GM23338 (cell line): Measurements from ENCODE around the gene KAZN. TPM values are rescaled to one million over a fixed set of nuclear protein-coding genes. Genes with fewer than 3 reads are reported as not detected.

Source experiments
- ATAC-seq: fragments of 200-7000 bp; cut with Tn5 transposase; 3 replicates; pipeline ENCODE4 v1.9.1; 2020
- DNase-seq: peaks from one replicate; pipeline ENCODE4 v3.0.0-alpha.2; 2015; ENCODE audit warnings: low spot score
- H2AFZ ChIP-seq: fragments of 200-600 bp; sonication (generic); 2 replicates; pipeline ENCODE4 v1.8.0; 2016; ENCODE audit warnings: antibody characterized with exemption, mild to moderate bottlenecking, moderate library complexity
- H3F3A ChIP-seq: fragments of 200-600 bp; sonication (generic); replicated peaks from 2 replicates; pipeline ENCODE4 v1.8.0; 2017; ENCODE audit warnings: antibody characterized with exemption, mixed run types, low read depth
- H3K27ac ChIP-seq: fragments of 200-600 bp; sonication (generic); 2 replicates; pipeline ENCODE4 v1.6.1; 2016; ENCODE audit warnings: low read depth
- H3K27me3 ChIP-seq: fragments of 200-600 bp; sonication (generic); 2 replicates; pipeline ENCODE4 v1.8.0; 2016; ENCODE audit warnings: mild to moderate bottlenecking, mixed run types, moderate library complexity; ENCODE audit not compliant: insufficient read depth
- H3K36me3 ChIP-seq: fragments of 200-600 bp; sonication (generic); 2 replicates; pipeline ENCODE4 v1.8.0; 2016; ENCODE audit warnings: mild to moderate bottlenecking; ENCODE audit not compliant: insufficient read depth
- H3K4me1 ChIP-seq: fragments of 200-600 bp; sonication (generic); 2 replicates; pipeline ENCODE4 v1.8.0; 2016; ENCODE audit warnings: mild to moderate bottlenecking, moderate library complexity; ENCODE audit not compliant: insufficient read depth
- H3K4me2 ChIP-seq: fragments of 200-600 bp; sonication (generic); 2 replicates; pipeline ENCODE4 v1.7.1; 2017; ENCODE audit warnings: mixed run types
- H3K4me3 ChIP-seq: fragments of 200-600 bp; sonication (generic); 2 replicates; pipeline ENCODE4 v1.6.1; 2016; ENCODE audit warnings: mixed run types
- H3K79me2 ChIP-seq: fragments of 200-600 bp; sonication (generic); replicated peaks from 2 replicates; pipeline ENCODE4 v1.8.0; 2017; ENCODE audit warnings: mild to moderate bottlenecking; ENCODE audit not compliant: insufficient read depth
- H3K9me2 ChIP-seq: fragments of 200-600 bp; sonication (generic); 2 replicates; pipeline ENCODE4 v1.8.0; 2017; ENCODE audit not compliant: insufficient read depth
- H4K20me1 ChIP-seq: fragments of 200-600 bp; sonication (generic); replicated peaks from 2 replicates; pipeline ENCODE4 v1.8.0; 2017; ENCODE audit warnings: mild to moderate bottlenecking; ENCODE audit not compliant: insufficient read depth
- H3K27ac Mint-ChIP-seq: 2 replicates; pipeline ENCODE4 v1.8.0; 2020; ENCODE audit warnings: inconsistent platforms, mild to moderate bottlenecking, moderate library complexity, mixed read lengths
- H3K27me3 Mint-ChIP-seq: 3 replicates; pipeline ENCODE4 v1.8.0; 2022; ENCODE audit warnings: low read depth, mild to moderate bottlenecking, moderate library complexity, mixed read lengths, inconsistent platforms; ENCODE audit not compliant: insufficient read depth, poor library complexity
- H3K36me3 Mint-ChIP-seq: 3 replicates; pipeline ENCODE4 v1.8.0; 2021; ENCODE audit warnings: low read depth, mild to moderate bottlenecking, inconsistent platforms, moderate library complexity, mixed read lengths
- H3K4me1 Mint-ChIP-seq: 3 replicates; pipeline ENCODE4 v1.8.0; 2020; ENCODE audit warnings: mild to moderate bottlenecking, inconsistent platforms, mixed read lengths
- H3K4me3 Mint-ChIP-seq: 3 replicates; pipeline ENCODE4 v1.8.0; 2021; ENCODE audit warnings: moderate library complexity, mild to moderate bottlenecking, inconsistent platforms, mixed read lengths
- H3K9me3 Mint-ChIP-seq: 3 replicates; pipeline ENCODE4 v1.8.0; 2020; ENCODE audit warnings: moderate library complexity, mild to moderate bottlenecking, inconsistent platforms, mixed read lengths
- CREB1 ChIP-seq: fragments of 250-450 bp; sonication (Bioruptor Pico); IDR thresholded peaks from 2 replicates; pipeline ENCODE4 v1.5.0; 2020; ENCODE audit warnings: low read depth, mild to moderate bottlenecking, moderate library complexity
- EZH2 ChIP-seq: fragments of 200-600 bp; sonication (generic); IDR thresholded peaks from one replicate; pipeline ENCODE4 v1.8.0; 2017; ENCODE audit warnings: antibody characterized with exemption, mild to moderate bottlenecking, low read depth; ENCODE audit not compliant: unreplicated experiment
- EZH2phosphoT487 ChIP-seq: fragments of 200-600 bp; sonication (generic); IDR thresholded peaks from one replicate; pipeline ENCODE4 v1.8.1; 2018; ENCODE audit warnings: antibody characterized with exemption; ENCODE audit not compliant: unreplicated experiment
- POLR2AphosphoS5 ChIP-seq: IDR thresholded peaks from 2 replicates; pipeline ENCODE4 v1.6.1; 2016; ENCODE audit warnings: antibody characterized with exemption, low read depth
- STAT1 ChIP-seq: IDR thresholded peaks from one replicate; pipeline ENCODE4 v1.6.1; 2016; ENCODE audit warnings: antibody characterized with exemption; ENCODE audit not compliant: unreplicated experiment
- ZNF114 ChIP-seq: fragments of 250-450 bp; sonication (Bioruptor Pico); IDR thresholded peaks from 2 replicates; pipeline ENCODE4 v1.5.0; 2020; ENCODE audit warnings: mild to moderate bottlenecking, moderate library complexity
- ZNF331 ChIP-seq: fragments of 250-450 bp; sonication (Bioruptor Pico); IDR thresholded peaks from 2 replicates; pipeline ENCODE4 v1.5.0; 2020; ENCODE audit warnings: low read depth, mild to moderate bottlenecking, moderate library complexity
- polyA plus RNA-seq: library from polyadenylated mRNA; unstranded; fragments of >200 nt; fragmentation: Nextera tagmentation; extraction: Ambion mirVana; gene quantifications from 2 replicates; pipeline ENCODE4 v1.2.1, GENCODE V29; 2016
- total RNA-seq: library from RNA; depleted of rRNA; stranded (reverse); fragments of >200 nt; shearing (Covaris generic); gene quantifications from 2 replicates; pipeline ENCODE4 v1.2.3, GENCODE V29; 2014
- TF ChIP-seq, protein P1 (sequence below), 2 experiments: fragments of 200-600 bp in 1 of 2; sonication (generic) in 1 of 2; conservative IDR thresholded peaks; 2 replicates each; pipeline versions ENCODE4 v1.5.1 to v1.6.1; 2016 to 2017; ENCODE audit warnings: antibody characterized with exemption in 2 of 2, low read depth in 2 of 2, mild to moderate bottlenecking in 2 of 2, moderate library complexity in 1 of 2
- TF ChIP-seq, protein P2 (sequence below): IDR thresholded peaks from one replicate; pipeline ENCODE4 v1.6.1; 2018; ENCODE audit warnings: antibody characterized with exemption; ENCODE audit not compliant: unreplicated experiment

Gene KAZN
- total and polyA plus RNA-seq, 2 experiments from 2014 or later: 9.9 to 15.0 TPM

DNA sequence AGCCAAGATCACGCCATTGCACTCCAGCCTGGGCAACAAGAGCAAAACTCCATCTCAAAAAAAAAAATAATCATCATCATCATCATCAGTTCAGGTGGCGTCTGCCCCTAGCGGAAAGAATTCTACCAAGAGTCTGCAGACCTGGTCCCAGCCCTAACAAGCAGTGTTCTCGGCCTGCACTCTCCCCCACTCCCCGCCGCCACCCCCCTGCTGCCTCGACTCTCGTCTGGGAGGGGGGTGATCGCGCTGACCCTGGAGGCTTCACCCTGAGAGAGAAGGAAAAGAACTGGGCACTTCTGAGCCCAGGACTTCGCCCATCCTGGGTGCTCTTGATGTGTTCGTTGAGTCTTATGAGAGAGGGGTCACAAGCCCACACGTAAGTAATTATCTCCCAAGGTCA, 394.9 kb downstream of the KAZN start:
- TF ChIP-seq, protein P1, sequence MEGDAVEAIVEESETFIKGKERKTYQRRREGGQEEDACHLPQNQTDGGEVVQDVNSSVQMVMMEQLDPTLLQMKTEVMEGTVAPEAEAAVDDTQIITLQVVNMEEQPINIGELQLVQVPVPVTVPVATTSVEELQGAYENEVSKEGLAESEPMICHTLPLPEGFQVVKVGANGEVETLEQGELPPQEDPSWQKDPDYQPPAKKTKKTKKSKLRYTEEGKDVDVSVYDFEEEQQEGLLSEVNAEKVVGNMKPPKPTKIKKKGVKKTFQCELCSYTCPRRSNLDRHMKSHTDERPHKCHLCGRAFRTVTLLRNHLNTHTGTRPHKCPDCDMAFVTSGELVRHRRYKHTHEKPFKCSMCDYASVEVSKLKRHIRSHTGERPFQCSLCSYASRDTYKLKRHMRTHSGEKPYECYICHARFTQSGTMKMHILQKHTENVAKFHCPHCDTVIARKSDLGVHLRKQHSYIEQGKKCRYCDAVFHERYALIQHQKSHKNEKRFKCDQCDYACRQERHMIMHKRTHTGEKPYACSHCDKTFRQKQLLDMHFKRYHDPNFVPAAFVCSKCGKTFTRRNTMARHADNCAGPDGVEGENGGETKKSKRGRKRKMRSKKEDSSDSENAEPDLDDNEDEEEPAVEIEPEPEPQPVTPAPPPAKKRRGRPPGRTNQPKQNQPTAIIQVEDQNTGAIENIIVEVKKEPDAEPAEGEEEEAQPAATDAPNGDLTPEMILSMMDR (conservative IDR thresholded peaks at IDR 0.05; ENCODE audit: low read depth in 2 of 2): peak in 1 of 2 experiments; percentile 18; a peak in 1 of 4 replicates
- no peak for TF ChIP-seq STAT1
- TF ChIP-seq POLR2AphosphoS5: no peak
- Mint-ChIP-seq H3K27me3 (peaks cover 4% of the 10 kb centered on the region), H3K4me3 (no peak overlapping the region), H3K27ac (no peak overlapping the region), H3K36me3 (no peaks in the 10 kb centered on the region), H3K4me1 (peaks cover 8% of the 10 kb centered on the region), H3K9me3 (no peaks in the 10 kb centered on the region)
- H3K4me3 ChIP-seq: no peak overlapping the region
- no peaks in the 10 kb centered on the region for H3K79me2 ChIP-seq
- H3F3A ChIP-seq: no peaks in the 10 kb centered on the region
- H3K9me2 ChIP-seq: no peaks in the 10 kb centered on the region
- H3K4me2 ChIP-seq: no peak overlapping the region
- H3K4me1 ChIP-seq: no peaks in the 10 kb centered on the region
- H3K36me3 ChIP-seq: no peaks in the 10 kb centered on the region
- peak; percentile 20; the same call in 2 of the 3 replicates for ATAC-seq
- H2AFZ ChIP-seq: no peak overlapping the region
- H3K27me3 ChIP-seq: no peaks in the 10 kb centered on the region
- no peaks in the 10 kb centered on the region; the same call in 1 of the 2 replicates for H4K20me1 ChIP-seq
- no peak overlapping the region for H3K27ac ChIP-seq
- no peak for DNase-seq

DNA sequence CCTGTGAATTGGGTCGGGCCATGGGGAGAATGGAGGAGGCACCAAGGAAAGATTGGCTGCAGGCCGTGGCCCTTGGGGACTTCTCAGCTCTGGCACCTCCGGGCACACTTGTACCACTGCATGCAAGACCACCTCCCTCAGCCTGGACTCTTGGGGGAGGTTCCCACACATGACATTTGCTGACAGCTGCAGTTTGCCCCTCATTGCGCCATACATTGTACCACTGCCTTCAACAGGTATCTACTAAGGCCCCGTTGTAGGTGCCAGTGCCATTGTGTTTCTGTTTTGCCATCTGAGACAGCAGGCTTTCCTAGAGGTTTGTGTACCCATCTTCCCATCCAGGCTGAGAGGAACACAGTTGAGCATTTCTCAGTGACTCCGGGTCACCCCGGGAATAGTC, 395.7 kb downstream of the KAZN start:
- peaks cover 8% of the 10 kb centered on the region for H3K4me1 Mint-ChIP-seq
- H3K36me3 Mint-ChIP-seq: no peaks in the 10 kb centered on the region
- H3K79me2 ChIP-seq: no peaks in the 10 kb centered on the region

More for the DNA sequence above, 395.7 kb downstream of the KAZN start:
- TF ChIP-seq EZH2phosphoT487 (no peak), ZNF331 (CRISPR knock-in tag) (no peak), EZH2 (no peak), ZNF114 (CRISPR knock-in tag) (no peak), CREB1 (CRISPR knock-in tag) (no peak)
- TF ChIP-seq, protein P2, sequence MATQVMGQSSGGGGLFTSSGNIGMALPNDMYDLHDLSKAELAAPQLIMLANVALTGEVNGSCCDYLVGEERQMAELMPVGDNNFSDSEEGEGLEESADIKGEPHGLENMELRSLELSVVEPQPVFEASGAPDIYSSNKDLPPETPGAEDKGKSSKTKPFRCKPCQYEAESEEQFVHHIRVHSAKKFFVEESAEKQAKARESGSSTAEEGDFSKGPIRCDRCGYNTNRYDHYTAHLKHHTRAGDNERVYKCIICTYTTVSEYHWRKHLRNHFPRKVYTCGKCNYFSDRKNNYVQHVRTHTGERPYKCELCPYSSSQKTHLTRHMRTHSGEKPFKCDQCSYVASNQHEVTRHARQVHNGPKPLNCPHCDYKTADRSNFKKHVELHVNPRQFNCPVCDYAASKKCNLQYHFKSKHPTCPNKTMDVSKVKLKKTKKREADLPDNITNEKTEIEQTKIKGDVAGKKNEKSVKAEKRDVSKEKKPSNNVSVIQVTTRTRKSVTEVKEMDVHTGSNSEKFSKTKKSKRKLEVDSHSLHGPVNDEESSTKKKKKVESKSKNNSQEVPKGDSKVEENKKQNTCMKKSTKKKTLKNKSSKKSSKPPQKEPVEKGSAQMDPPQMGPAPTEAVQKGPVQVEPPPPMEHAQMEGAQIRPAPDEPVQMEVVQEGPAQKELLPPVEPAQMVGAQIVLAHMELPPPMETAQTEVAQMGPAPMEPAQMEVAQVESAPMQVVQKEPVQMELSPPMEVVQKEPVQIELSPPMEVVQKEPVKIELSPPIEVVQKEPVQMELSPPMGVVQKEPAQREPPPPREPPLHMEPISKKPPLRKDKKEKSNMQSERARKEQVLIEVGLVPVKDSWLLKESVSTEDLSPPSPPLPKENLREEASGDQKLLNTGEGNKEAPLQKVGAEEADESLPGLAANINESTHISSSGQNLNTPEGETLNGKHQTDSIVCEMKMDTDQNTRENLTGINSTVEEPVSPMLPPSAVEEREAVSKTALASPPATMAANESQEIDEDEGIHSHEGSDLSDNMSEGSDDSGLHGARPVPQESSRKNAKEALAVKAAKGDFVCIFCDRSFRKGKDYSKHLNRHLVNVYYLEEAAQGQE: no peak
- TF ChIP-seq, protein P1 (conservative IDR thresholded peaks at IDR 0.05; ENCODE audit: low read depth in 2 of 2): no peak
- Histone ChIP-seq H3K27ac (no peak overlapping the region), H3K4me1 (no peaks in the 10 kb centered on the region), H4K20me1 (no peaks in the 10 kb centered on the region; the same call in 1 of the 2 replicates), H3K9me2 (no peaks in the 10 kb centered on the region), H3K27me3 (no peaks in the 10 kb centered on the region), H3K36me3 (no peaks in the 10 kb centered on the region), H2AFZ (no peak overlapping the region), H3F3A (no peaks in the 10 kb centered on the region), H3K4me2 (no peak overlapping the region), H3K4me3 (no peak overlapping the region)
- H3K27ac Mint-ChIP-seq: no peak overlapping the region
- H3K4me3 Mint-ChIP-seq: no peak overlapping the region
- DNase-seq (no peak), ATAC-seq (no peak)
- H3K27me3 Mint-ChIP-seq: peaks cover 4% of the 10 kb centered on the region
- H3K9me3 Mint-ChIP-seq: no peaks in the 10 kb centered on the region
